Stimulated activated naive CD8-positive, alpha-beta T cell treated with anti-CD3 and anti-CD28 coated beads, Interleukin-15, Interleukin-2, amounts not matched to agents 100 U/mL and 50 U/mL, for 24 hours (primary cell): ENCODE measurements around the gene PRR4.

Experiments
- ATAC-seq: fragments of 150-1000 bp; cut with Tn5 transposase; one replicate; pipeline ENCODE4 v1.10.0; 2021
- DNase-seq: peaks from one replicate; pipeline ENCODE4 v3.0.0; 2021

PRR4 gene

GRCh38 chr12:10801741-10802140 is 47.5 kb downstream of the PRR4 start:
- DNase-seq, result no peak
- no peak for ATAC-seq
